SK-N-DZ (cell line): ENCODE measurements around the gene RNF144A.

ENCODE experiments used
- DNase-seq: peaks from one replicate; pipeline ENCODE4 v3.0.0-alpha.2; 2015; ENCODE audit warnings: low spot score

RNF144A gene

GRCh38 chr2:7077660-7078267 is 160.6 kb downstream of the RNF144A start:
- no peak for DNase-seq

- DNase-seq: peak; percentile 52
Observed at GRCh38 chr2:7083580-7084509, 166.6 kb downstream of the RNF144A start.

GRCh38 chr2:7084601-7085000 is 167.4 kb downstream of the RNF144A start:
- no peak for DNase-seq

GRCh38 chr2:7089284-7089683 is 172.1 kb downstream of the RNF144A start:
- no peak for DNase-seq

GRCh38 chr2:7089898-7090510 is 172.8 kb downstream of the RNF144A start:
- no peak for DNase-seq

- DNase-seq: no peak
Observed at GRCh38 chr2:7093376-7093775, 176.2 kb downstream of the RNF144A start.
